ENCODE measurements around the gene BTN2A1.

Gene BTN2A1

GRCh38 chr6:26438000-26438399, 19.8 kb upstream of the BTN2A1 start:
- Mint-ChIP-seq H3K4me1 (no peaks in the 10 kb centered on the region), H3K27me3 (ENCODE audit: low read depth, poor library complexity) (peaks cover 6% of the 10 kb centered on the region), H3K9me3 (peaks cover 23% of the 10 kb centered on the region), H3K4me3 (no peak overlapping the region), H3K36me3 (ENCODE audit: low read depth) (peaks cover 35% of the 10 kb centered on the region), H3K27ac (no peak overlapping the region)
- no peak for DNase-seq
- TF ChIP-seq, protein P1, sequence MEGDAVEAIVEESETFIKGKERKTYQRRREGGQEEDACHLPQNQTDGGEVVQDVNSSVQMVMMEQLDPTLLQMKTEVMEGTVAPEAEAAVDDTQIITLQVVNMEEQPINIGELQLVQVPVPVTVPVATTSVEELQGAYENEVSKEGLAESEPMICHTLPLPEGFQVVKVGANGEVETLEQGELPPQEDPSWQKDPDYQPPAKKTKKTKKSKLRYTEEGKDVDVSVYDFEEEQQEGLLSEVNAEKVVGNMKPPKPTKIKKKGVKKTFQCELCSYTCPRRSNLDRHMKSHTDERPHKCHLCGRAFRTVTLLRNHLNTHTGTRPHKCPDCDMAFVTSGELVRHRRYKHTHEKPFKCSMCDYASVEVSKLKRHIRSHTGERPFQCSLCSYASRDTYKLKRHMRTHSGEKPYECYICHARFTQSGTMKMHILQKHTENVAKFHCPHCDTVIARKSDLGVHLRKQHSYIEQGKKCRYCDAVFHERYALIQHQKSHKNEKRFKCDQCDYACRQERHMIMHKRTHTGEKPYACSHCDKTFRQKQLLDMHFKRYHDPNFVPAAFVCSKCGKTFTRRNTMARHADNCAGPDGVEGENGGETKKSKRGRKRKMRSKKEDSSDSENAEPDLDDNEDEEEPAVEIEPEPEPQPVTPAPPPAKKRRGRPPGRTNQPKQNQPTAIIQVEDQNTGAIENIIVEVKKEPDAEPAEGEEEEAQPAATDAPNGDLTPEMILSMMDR (IDR thresholded peaks at IDR 0.05), result no peak

- peaks cover 21% of the 10 kb centered on the region for H3K36me3 Mint-ChIP-seq (ENCODE audit: low read depth)
Observed at GRCh38 chr6:26439151-26440125, 18.3 kb upstream of the BTN2A1 start.

GRCh38 chr6:26440977-26441358, 16.8 kb upstream of the BTN2A1 start:
- H3K4me1 Mint-ChIP-seq, result peaks cover 11% of the 10 kb centered on the region
- H3K27ac Mint-ChIP-seq, result no peak overlapping the region
- no peak overlapping the region for H3K4me3 Mint-ChIP-seq
- peaks cover 9% of the 10 kb centered on the region for H3K27me3 Mint-ChIP-seq (ENCODE audit: low read depth, poor library complexity)
- TF ChIP-seq, protein P1 (IDR thresholded peaks at IDR 0.05), result no peak
- DNase-seq, result no peak
- peaks cover 8% of the 10 kb centered on the region for H3K36me3 Mint-ChIP-seq (ENCODE audit: low read depth)
- H3K9me3 Mint-ChIP-seq, result no peaks in the 10 kb centered on the region

More at GRCh38 chr6:26439151-26440125, 18.3 kb upstream of the BTN2A1 start:
- Mint-ChIP-seq H3K9me3 (peaks cover 8% of the 10 kb centered on the region), H3K4me3 (no peak overlapping the region), H3K27ac (no peak overlapping the region), H3K4me1 (peaks cover 1% of the 10 kb centered on the region), H3K27me3 (ENCODE audit: low read depth, poor library complexity) (peaks cover 9% of the 10 kb centered on the region)
- TF ChIP-seq, protein P1 (IDR thresholded peaks at IDR 0.05), result no peak
- no peak for DNase-seq

- H3K9me3 Mint-ChIP-seq, result no peaks in the 10 kb centered on the region
- no peaks in the 10 kb centered on the region for H3K36me3 Mint-ChIP-seq (ENCODE audit: low read depth)
- no peak for DNase-seq
- H3K27me3 Mint-ChIP-seq (ENCODE audit: low read depth, poor library complexity), result peaks cover 5% of the 10 kb centered on the region
- H3K4me3 Mint-ChIP-seq, result no peak overlapping the region
- H3K27ac Mint-ChIP-seq, result no peak overlapping the region
- TF ChIP-seq, protein P1 (IDR thresholded peaks at IDR 0.05), result no peak
- peaks cover 11% of the 10 kb centered on the region for H3K4me1 Mint-ChIP-seq
Observed at GRCh38 chr6:26441977-26442376, 15.8 kb upstream of the BTN2A1 start.

DNA sequence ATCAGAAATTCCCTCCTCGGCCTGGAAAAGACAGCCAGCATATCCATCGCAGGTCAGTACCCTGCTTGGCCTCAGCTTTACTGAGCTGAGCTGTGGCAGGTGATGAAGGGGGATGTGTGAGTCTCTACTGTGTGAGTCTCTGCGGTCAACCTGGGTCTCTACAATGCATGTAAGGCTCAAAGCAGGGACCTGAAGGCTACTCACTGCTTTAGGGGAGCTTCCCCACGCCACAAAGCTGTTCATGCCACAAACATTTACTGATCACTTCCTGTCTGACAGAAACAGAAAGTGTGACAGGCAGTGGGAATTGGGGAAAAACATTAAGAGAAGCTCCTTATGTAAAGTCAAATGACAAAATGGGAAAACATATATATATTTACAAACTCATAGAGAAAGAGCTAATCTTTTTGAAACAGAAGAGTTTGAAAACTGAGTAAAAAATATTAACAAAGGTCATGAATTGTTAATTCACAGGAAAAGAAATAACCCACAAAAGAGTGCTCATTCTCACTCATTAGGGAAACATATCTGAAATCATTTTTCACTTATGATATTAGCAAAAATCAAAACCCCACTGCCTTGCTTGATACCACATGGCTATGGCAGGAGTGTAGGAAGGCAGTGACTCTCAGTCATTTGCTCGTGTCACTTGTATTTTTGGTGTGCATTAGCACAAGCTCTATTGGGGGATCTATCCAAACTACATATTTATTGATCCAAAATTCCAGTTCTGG, 11.7 kb upstream of the BTN2A1 start:
- TF ChIP-seq, protein P1 (IDR thresholded peaks at IDR 0.05), result no peak

More for the DNA sequence above, 11.7 kb upstream of the BTN2A1 start:
- Mint-ChIP-seq H3K36me3 (ENCODE audit: low read depth) (peaks cover 6% of the 10 kb centered on the region), H3K9me3 (no peaks in the 10 kb centered on the region), H3K4me1 (peaks cover 11% of the 10 kb centered on the region), H3K27me3 (ENCODE audit: low read depth, poor library complexity) (peaks cover 6% of the 10 kb centered on the region), H3K4me3 (no peak overlapping the region), H3K27ac (no peak overlapping the region)
- DNase-seq, result no peak
